Activated CD8-positive, alpha-beta T cell treated with anti-CD3 and anti-CD28 coated beads, Interleukin-2, amount 10 ng/mL, durations not matched to agents 7 days and 5 days (primary cell): ENCODE measurements around the gene CNN1. TPM values are rescaled to one million over a fixed set of nuclear protein-coding genes. Genes with fewer than 3 reads are reported as not detected.
A peak's percentile ranks its signal among the peaks of the same experiment; 100 is the strongest.

Experiments used
- ATAC-seq: fragments of 150-1000 bp; cut with Tn5 transposase; one replicate; pipeline ENCODE4 v1.10.0; 2021; ENCODE audit warnings: moderate library complexity
- CTCF ChIA-PET: fragments of 350-600 bp; sonication (Branson Sonifier 250); formaldehyde crosslinking; loops from one replicate; lab custom pipeline; 2021; ENCODE audit warnings: antibody characterized with exemption; lab: Charles Lee
- POLR2A ChIA-PET: fragments of 350-600 bp; sonication (Branson Sonifier 250); formaldehyde crosslinking; loops from one replicate; lab custom pipeline; 2021; ENCODE audit warnings: antibody characterized with exemption; lab: Charles Lee
- DNase-seq: peaks from one replicate; pipeline ENCODE4 v3.0.0-alpha.2; 2020
- H3K27ac Mint-ChIP-seq: one replicate; pipeline ENCODE4 v1.8.0; 2021; ENCODE audit warnings: mild to moderate bottlenecking, mixed read lengths
- H3K27me3 Mint-ChIP-seq: one replicate; pipeline ENCODE4 v1.8.0; 2021; ENCODE audit warnings: low read depth, mixed read lengths
- H3K36me3 Mint-ChIP-seq: one replicate; pipeline ENCODE4 v1.8.0; 2021; ENCODE audit warnings: low read depth, mixed read lengths
- H3K4me1 Mint-ChIP-seq: one replicate; pipeline ENCODE4 v1.8.0; 2021; ENCODE audit warnings: low read depth, mixed read lengths
- H3K4me3 Mint-ChIP-seq: one replicate; pipeline ENCODE4 v1.8.0; 2021; ENCODE audit warnings: mild to moderate bottlenecking, mixed read lengths
- H3K9me3 Mint-ChIP-seq: one replicate; pipeline ENCODE4 v1.8.0; 2022; ENCODE audit warnings: mixed read lengths; ENCODE audit not compliant: insufficient read depth
- total RNA-seq, 2 experiments: library from RNA; stranded (reverse); gene quantifications; one replicate each; pipeline ENCODE4 v1.2.3, GENCODE V29; 2021

The CNN1 gene
- total RNA-seq, 2 experiments from 2014 or later = not detected

DNA sequence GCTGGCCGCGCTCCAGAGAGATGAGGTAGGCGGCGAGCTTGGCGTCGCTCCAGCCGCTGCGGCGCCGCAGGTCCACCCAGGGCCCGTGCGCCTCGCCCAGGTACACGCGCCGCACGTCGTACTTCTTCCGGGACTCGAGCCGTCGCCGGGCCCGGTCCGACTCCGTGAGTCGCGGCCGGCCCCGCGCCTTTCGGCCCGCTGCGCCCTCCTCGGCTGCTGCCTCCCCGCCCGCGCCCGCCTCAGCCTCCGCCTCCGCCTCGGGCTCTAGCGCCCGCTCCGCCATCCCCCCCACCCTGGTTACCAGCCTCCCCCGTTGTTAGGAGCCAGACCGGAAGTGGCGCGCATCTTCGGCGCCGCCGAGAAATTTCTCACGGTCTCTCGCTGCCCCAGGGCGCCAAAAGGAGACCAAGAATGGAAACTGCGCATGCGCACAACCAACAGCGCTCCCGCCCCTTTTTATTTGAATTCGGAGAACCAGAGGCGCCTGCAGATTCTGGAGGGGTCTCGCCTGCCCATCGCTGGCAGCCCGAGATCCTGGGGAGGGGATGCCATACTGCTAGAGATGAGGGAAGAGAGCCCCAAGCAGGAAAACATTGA lies 33.0 kb upstream of the CNN1 start, which contains the start of gene ZNF653:
Gene ZNF653 (minus strand): TSS at position 336 of the 597 bp plus-strand sequence. CDS start 53 bp downstream, at position 283.
- Mint-ChIP-seq H3K4me1 (peaks cover 28% of the 10 kb centered on the region), H3K9me3 (no peaks in the 10 kb centered on the region), H3K27me3 (no peaks in the 10 kb centered on the region), H3K4me3 (peak within 1 kb of the TSS; percentile 80), H3K36me3 (peaks cover 16% of the 10 kb centered on the region), H3K27ac (peak within 1 kb of the TSS; percentile 89)
- peak; percentile 97 for DNase-seq
- ChIA-PET POLR2A (interaction anchor here (1.1 kb wide), 1 partner anchor 125 kb away, joined by 4 read pairs; no protein-coding TSS in a partner anchor), CTCF (interaction anchor here (0.7 to 1.3 kb wide), 2 partner anchors 23 to 70 kb away, joined by 3 read pairs; partner anchors contain the start of gene PRKCSH)
- ATAC-seq = peak; percentile 71

DNA sequence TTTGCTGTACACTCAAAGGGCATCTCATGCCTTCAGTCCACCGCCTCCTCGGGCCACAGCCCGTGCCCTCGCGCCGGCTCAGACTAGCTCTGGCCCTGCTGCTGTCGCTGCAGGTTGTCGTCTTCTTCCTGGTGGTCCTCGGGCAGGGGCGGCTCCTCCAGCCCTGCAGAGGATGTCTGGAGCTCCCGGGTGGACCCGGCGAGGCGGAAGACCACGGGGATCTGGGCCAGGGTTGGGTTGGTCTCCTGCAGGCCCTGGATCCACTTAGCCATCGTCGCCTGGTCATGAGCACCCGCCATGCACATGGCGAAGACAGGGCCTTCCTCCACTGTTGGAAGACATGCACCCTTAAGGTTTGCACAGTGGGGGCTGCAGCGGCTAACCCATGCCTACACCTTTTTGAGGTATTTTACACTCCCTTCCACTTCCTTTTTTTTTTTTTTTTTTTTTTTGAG lies 32.5 kb upstream of the CNN1 start:
- Mint-ChIP-seq H3K27ac (peak overlapping the region; percentile 89), H3K9me3 (no peaks in the 10 kb centered on the region), H3K4me1 (peaks cover 28% of the 10 kb centered on the region), H3K27me3 (no peaks in the 10 kb centered on the region), H3K36me3 (peaks cover 13% of the 10 kb centered on the region), H3K4me3 (peak overlapping the region; percentile 80)
- ATAC-seq (peak; percentile 37), DNase-seq (no peak)
- ChIA-PET CTCF (interaction anchor here (0.7 to 1.3 kb wide), 2 partner anchors 24 to 71 kb away, joined by 3 read pairs; partner anchors contain the start of gene PRKCSH), POLR2A (interaction anchor here (0.6 to 1.1 kb wide), 2 partner anchors 18 to 125 kb away, joined by 4 to 6 read pairs; no protein-coding TSS in a partner anchor)

DNA sequence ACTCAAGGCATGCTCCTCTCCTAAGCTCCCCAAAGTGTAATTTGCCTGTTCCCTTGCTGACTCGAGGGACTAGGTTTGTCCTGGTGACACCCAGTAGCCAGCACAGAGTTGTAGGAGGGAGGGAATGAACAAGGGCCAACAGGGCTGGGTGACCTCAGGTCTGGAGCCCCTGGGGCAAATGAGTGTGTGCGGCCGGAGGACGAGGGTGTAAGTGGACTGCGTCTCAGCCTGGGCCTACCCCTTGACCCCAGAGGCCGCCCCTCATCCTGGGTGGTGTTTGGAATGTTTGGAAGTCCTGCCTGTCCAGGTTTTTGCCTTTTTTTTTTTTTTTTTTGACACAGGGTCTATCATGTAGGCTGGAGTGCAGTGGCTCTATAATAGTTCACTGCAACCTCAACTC lies 31.7 kb upstream of the CNN1 start:
- no peak for ATAC-seq
- ChIA-PET CTCF (no interaction called here), POLR2A (interaction anchor here (1.1 kb wide), 1 partner anchor 21 kb away, joined by 3 read pairs; no protein-coding TSS in a partner anchor)
- Mint-ChIP-seq H3K4me1 (peaks cover 28% of the 10 kb centered on the region), H3K36me3 (peaks cover 17% of the 10 kb centered on the region), H3K4me3 (peak overlapping the region; percentile 80), H3K27me3 (no peaks in the 10 kb centered on the region), H3K27ac (peak overlapping the region; percentile 89), H3K9me3 (no peaks in the 10 kb centered on the region)
- DNase-seq = no peak

DNA sequence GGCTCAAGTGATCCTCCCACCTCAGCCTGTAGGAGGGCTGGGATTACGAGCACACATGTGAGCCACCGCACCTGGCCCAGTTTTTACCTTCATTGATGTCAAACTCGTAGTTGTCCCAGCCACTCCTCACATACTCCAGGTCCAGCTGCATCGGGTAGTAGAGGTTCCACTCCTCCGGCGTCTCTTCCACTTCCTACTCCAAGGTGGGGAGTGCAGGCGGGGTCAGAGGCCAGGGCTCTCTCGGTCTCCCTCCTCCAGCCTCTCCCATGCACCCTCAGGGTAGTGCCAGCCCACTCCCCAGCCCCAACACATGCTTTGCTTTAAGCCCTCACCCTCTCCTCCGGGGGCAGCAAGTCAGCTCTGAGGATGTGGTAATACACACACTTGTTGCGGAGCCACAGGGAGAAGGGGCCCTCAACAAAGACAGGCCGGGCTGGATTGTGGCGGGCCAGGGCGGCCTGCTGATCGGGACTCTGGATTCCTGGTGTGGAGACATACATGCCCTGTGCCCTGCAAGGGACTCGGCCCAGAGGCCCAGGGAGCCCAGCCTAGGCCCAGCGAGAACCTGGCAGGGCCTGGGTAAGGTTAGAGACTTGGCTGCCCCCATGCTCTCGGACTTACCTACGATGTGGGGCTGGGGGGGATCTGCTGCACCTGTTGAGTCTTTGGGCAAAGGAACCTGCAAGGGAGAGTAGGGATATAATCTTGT lies 31.1 kb upstream of the CNN1 start:
- DNase-seq = no peak
- H3K4me1 Mint-ChIP-seq = peaks cover 28% of the 10 kb centered on the region
- H3K4me3 Mint-ChIP-seq = peak overlapping the region; percentile 80
- POLR2A ChIA-PET = interaction anchor here (1.1 kb wide), 1 partner anchor 22 kb away, joined by 3 read pairs; no protein-coding TSS in a partner anchor
- no peaks in the 10 kb centered on the region for H3K9me3 Mint-ChIP-seq
- H3K36me3 Mint-ChIP-seq = peaks cover 19% of the 10 kb centered on the region
- CTCF ChIA-PET = no interaction called here
- H3K27ac Mint-ChIP-seq = peak overlapping the region; percentile 39
- no peak for ATAC-seq
- no peaks in the 10 kb centered on the region for H3K27me3 Mint-ChIP-seq

DNA sequence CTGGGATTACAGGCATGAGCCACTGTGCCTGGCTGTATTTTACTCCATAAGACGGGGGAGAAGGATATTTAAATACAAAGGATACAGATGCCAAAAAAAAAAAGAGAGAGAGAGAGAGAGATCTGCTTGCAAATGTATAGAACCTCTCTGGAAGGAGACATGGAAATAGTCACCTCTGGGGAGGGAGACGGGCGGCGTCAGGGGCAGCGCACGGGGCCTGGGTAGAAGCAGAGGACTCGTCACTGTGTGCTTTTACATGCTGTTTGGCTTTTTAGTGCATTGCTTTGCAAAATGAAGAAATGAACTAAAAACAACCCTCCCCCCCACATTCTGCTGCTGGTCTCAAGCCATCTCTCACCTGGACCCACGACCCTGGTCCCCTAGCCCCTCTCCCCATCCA lies 28.2 kb upstream of the CNN1 start:
- DNase-seq (no peak), ATAC-seq (no peak)
- Mint-ChIP-seq H3K9me3 (no peaks in the 10 kb centered on the region), H3K4me1 (peaks cover 18% of the 10 kb centered on the region), H3K4me3 (no peak overlapping the region), H3K36me3 (peaks cover 16% of the 10 kb centered on the region), H3K27ac (no peak overlapping the region), H3K27me3 (no peaks in the 10 kb centered on the region)
- ChIA-PET CTCF (no interaction called here), POLR2A (no interaction called here)

DNA sequence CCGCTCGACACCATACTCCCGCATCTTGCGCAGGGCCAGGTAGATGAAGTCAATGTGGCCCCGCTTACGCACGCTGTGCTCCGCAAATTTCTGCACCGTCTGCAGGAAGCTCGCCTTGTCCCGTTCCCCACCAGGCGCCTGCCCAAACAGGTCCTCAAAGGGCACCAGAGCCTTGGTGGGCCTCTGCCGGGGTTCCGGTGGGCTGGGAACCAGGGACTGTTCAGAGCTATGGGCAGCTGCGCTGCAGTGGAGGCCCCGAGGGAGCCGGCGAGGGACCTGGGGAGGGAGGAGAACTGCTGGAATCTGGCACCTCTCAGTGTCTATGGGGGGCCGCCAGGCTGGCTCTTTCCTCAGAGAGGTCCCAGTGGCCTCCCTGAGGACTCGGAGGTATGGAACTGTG lies 24.7 kb upstream of the CNN1 start:
- ATAC-seq = no peak
- peaks cover 7% of the 10 kb centered on the region for H3K36me3 Mint-ChIP-seq
- H3K9me3 Mint-ChIP-seq = no peaks in the 10 kb centered on the region

DNA sequence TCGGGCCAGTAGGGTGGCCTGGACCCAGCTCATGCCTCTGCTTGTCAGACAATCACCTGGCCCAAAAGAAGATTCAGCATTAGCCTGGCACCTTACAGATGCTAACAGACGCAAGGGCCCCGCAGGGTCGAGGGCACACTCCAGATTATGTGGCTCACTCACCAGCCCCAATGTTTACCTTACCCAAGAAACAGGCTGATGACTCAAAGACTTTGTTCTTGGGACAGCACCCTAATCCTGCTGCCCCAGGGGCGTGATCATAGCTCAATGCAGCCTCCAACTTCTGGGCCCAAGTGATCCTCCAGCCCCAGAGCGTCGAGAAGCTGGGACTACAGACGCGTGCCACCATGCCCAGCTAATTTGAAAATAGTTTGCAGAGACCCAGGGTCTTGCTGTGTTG lies 19.5 kb upstream of the CNN1 start:
- Mint-ChIP-seq H3K9me3 (no peaks in the 10 kb centered on the region), H3K36me3 (peaks cover 5% of the 10 kb centered on the region), H3K4me3 (no peak overlapping the region), H3K27ac (no peak overlapping the region), H3K27me3 (no peaks in the 10 kb centered on the region), H3K4me1 (no peaks in the 10 kb centered on the region)
- ATAC-seq (no peak), DNase-seq (no peak)
- ChIA-PET CTCF (no interaction called here), POLR2A (no interaction called here)

More for the DNA sequence above, 24.7 kb upstream of the CNN1 start:
- H3K27ac Mint-ChIP-seq = no peak overlapping the region
- H3K4me3 Mint-ChIP-seq = no peak overlapping the region
- POLR2A ChIA-PET = no interaction called here
- CTCF ChIA-PET = no interaction called here
- DNase-seq = no peak
- no peaks in the 10 kb centered on the region for H3K27me3 Mint-ChIP-seq
- H3K4me1 Mint-ChIP-seq = no peaks in the 10 kb centered on the region

DNA sequence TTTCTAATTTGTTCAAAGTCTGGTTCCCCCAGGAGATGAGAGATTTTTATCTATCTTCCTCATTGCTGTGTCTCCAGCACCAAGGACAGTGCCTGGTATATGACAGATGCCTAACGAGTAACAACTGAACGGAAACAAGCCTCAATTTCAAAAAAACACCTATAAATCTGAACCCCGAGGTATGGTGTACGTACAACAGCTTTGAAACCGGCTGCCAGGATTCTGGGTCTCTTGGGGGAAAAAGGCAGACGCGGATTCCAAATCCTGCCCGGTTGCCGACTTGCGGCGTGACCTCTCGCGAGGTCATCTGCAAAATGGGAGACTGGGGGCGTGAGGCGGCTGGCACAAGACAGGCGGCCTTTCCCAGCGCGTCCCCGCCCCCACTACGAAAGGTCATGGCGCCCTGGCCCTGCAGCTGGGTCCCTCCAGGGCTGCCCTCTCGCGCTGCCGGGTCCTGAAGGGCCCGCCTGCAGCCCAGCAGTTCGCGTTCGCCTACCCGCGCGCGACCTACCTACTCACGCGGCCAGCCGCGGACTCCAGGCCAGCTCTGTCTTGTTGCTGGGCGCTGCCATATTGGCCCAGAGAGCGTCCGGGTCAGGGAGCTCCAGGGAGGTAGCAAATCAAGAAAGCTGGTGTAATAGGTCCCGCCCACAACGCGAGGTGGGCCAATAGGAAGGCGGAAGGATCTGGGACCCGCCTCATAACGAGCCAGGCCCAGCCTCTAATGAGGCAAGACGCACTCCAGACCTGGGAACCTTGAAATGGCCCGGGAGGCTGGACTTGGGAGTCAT lies 9.9 kb upstream of the CNN1 start, which contains the start of gene ECSIT:
Gene ECSIT (minus strand): TSS at position 584 of the 791 bp plus-strand sequence. CDS start 9,964 bp downstream, outside the sequence.
- peak; percentile 95 for DNase-seq
- Mint-ChIP-seq H3K4me3 (peak within 1 kb of the TSS; percentile 96), H3K4me1 (peaks cover 23% of the 10 kb centered on the region), H3K27ac (peak within 1 kb of the TSS; percentile 93), H3K27me3 (no peaks in the 10 kb centered on the region), H3K9me3 (no peaks in the 10 kb centered on the region), H3K36me3 (peaks cover 3% of the 10 kb centered on the region)
- ATAC-seq = peak; percentile 99
- ChIA-PET CTCF (interaction anchor here (0.5 to 1.7 kb wide), 8 partner anchors 8 to 1230 kb away, joined by 3 to 10 read pairs (median 4); partner anchors contain the start of genes CNN1 and ELOF1), POLR2A (interaction anchor here (0.6 to 1.4 kb wide), 4 partner anchors 16 to 208 kb away, joined by 3 to 4 read pairs (median 3); partner anchors contain the start of gene ELOF1)

DNA sequence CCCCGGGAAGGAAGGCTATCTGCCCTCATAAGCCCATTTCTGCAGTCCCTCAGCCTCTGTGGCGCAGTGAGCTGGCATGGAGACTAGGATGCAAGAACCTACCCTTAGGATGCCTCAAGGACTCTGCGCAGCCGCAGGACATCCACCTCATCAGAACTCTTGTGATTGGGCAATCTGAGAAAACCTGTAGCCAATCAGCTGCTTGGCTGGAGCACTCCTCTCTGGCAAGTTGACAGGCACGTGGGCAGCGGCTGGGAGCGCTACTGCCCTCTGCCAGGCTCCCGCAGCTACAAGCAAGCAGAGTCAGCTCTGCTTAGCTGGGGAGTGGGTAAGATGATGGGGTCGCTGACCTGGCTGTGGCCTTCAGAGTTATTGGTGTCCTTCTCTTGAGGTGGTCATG lies 8.2 kb upstream of the CNN1 start:
- no peaks in the 10 kb centered on the region for H3K9me3 Mint-ChIP-seq
- DNase-seq (peak; percentile 48), ATAC-seq (no peak)
- H3K27ac Mint-ChIP-seq = no peak overlapping the region
- H3K4me3 Mint-ChIP-seq = no peak overlapping the region
- no peaks in the 10 kb centered on the region for H3K27me3 Mint-ChIP-seq
- H3K36me3 Mint-ChIP-seq = peaks cover 3% of the 10 kb centered on the region
- H3K4me1 Mint-ChIP-seq = peaks cover 27% of the 10 kb centered on the region
- ChIA-PET CTCF (no interaction called here), POLR2A (no interaction called here)

DNA sequence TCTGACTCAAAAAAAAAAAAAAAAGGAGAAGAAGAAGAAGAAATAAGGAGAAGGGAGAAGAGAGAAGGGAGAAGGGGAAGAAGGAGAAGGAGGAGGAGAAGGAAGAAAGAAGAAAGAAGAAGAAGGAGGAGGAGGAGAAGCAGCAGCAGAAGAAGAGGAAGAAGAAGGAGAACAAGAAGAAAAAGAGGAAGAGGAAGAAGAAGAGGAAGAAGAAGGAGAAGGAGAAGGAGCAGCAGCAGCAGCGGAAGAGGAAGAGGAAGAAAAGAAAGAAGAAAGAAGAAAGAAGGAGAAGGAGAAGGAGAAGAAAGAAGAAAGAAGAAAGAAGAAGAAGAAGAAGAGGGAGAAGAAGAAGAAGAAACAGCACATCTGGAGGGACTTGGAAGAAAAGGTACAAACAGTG lies 4.1 kb upstream of the CNN1 start:
- DNase-seq = no peak
- ATAC-seq = no peak
- peak overlapping the region; percentile 33 for H3K27ac Mint-ChIP-seq
- no peak overlapping the region for H3K4me3 Mint-ChIP-seq
- no peaks in the 10 kb centered on the region for H3K9me3 Mint-ChIP-seq
- H3K36me3 Mint-ChIP-seq = no peaks in the 10 kb centered on the region
- ChIA-PET CTCF (interaction anchor here (1.5 kb wide), 1 partner anchor 10 kb away, joined by 3 read pairs; no protein-coding TSS in a partner anchor), POLR2A (no interaction called here)
- peaks cover 18% of the 10 kb centered on the region for H3K4me1 Mint-ChIP-seq
- peaks cover 11% of the 10 kb centered on the region for H3K27me3 Mint-ChIP-seq

DNA sequence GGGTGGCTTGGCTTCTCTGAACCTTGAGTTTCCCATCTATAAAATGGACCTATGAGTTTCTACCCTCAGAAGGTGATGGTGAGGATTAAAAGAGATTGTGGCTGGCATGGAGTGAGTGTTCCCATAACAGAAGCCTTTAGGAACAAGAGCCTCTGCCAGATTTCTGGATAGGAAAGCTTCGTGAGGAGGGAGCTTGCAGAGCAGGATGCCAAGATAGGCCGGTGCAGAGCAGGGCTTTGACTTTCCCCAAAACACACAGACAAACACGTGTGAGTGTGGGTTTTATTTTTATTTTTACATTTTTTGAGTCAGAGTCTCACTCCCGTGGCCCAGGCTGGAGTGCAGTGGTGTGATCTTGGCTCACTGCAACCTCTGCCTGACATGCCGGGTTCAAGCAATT lies 3.7 kb upstream of the CNN1 start:
- Mint-ChIP-seq H3K27me3 (peaks cover 11% of the 10 kb centered on the region), H3K4me3 (no peak overlapping the region), H3K27ac (no peak overlapping the region), H3K4me1 (peaks cover 17% of the 10 kb centered on the region), H3K9me3 (no peaks in the 10 kb centered on the region), H3K36me3 (no peaks in the 10 kb centered on the region)
- DNase-seq = no peak
- CTCF ChIA-PET = interaction anchor here (1.5 to 2.6 kb wide), 2 partner anchors 10 to 24 kb away, joined by 3 to 23 read pairs; partner anchors contain the start of gene ELOF1
- POLR2A ChIA-PET = no interaction called here
- ATAC-seq = no peak
